ENCODE data around the gene PADI3. TPM values are rescaled to one million over a fixed set of nuclear protein-coding genes. Genes with fewer than 3 reads are reported as not detected.

The PADI3 gene
- total and polyA plus RNA-seq, 2 of the 13 experiments (the other 11 are each of a cell fraction or from before 2014, with no cell fraction given): not detected

DNA sequence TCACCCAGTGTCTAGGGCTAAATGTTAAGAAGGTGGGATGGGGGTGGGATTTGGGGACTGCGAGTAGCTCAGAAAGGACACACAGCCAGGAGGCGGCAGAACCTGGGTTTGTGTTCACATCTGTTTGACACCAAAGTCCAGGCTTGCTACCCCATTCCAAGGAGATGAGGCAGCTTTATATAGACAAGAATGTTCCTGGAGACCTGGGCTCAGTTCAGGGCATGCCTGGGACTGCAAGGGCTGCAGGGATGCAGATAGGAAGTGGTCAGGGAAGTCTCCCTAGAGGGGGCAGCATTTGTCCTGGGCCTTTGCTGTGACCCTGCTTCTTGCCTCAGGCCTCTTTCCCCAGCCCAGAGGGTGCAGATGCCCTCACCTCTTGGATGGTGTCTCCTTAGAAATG lies 16.3 kb downstream of the PADI3 start (continued):
- TF ChIP-seq, protein P1, sequence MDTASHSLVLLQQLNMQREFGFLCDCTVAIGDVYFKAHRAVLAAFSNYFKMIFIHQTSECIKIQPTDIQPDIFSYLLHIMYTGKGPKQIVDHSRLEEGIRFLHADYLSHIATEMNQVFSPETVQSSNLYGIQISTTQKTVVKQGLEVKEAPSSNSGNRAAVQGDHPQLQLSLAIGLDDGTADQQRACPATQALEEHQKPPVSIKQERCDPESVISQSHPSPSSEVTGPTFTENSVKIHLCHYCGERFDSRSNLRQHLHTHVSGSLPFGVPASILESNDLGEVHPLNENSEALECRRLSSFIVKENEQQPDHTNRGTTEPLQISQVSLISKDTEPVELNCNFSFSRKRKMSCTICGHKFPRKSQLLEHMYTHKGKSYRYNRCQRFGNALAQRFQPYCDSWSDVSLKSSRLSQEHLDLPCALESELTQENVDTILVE (CRISPR knock-in tag; IDR thresholded peaks at IDR 0.05): no peak

DNA sequence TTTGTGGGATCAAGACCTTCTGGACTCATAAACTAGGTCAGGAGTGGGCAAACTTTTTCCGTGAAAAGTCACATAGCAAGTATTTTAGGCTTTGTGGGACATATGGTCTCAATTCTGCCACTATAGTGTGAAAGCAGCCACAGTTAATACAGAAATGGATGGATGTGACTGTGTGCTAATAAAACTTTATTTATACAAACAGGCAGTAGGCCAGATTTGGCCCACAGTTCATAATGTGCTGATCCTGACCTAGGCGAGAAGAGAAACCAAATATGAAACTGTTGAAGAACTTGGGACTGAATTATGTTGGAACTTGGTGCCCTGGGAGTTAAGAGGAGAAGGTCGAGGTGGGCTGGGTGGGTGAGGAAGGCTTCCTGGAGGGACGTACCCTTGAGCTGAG lies 17.1 kb downstream of the PADI3 start:
- DNase-seq (ENCODE audit: low spot score): no peak
- CTCF ChIA-PET (ENCODE audit: low intra/inter-chr PET ratio, low total read pairs): no interaction called here
- Histone ChIP-seq H4K20me1 (ENCODE audit: insufficient read depth, low read length) (no peaks in the 10 kb centered on the region), H3K79me2 (ENCODE audit: insufficient read depth, low read length) (no peaks in the 10 kb centered on the region), H3K27me3 (ENCODE audit: control insufficient read depth in 1 of 2, insufficient read depth in 2 of 2, low read length in 2 of 2) (no peaks in the 10 kb centered on the region; a peak in 2 of 5 replicates), H2AFZ (ENCODE audit: low read length) (no peak overlapping the region), H3K9me3 (ENCODE audit: low read length) (no peaks in the 10 kb centered on the region), H3K4me2 (ENCODE audit: low read depth, low read length) (no peak overlapping the region), H3K4me3 (replicated peaks in 1 of 3; ENCODE audit: insufficient read depth in 1 of 3, low read depth in 2 of 3, low read length in 3 of 3) (no peak overlapping the region), H3K4me1 (ENCODE audit: insufficient read depth, low read length) (no peaks in the 10 kb centered on the region), H3K27ac (ENCODE audit: extremely low read length, insufficient read depth, low read length) (no peak overlapping the region), H3K36me3 (replicated peaks in 1 of 2; ENCODE audit: control insufficient read depth in 1 of 2, insufficient read depth in 2 of 2, low read length in 2 of 2) (no peaks in the 10 kb centered on the region), H3K9ac (ENCODE audit: insufficient read depth, low read depth, low read length) (no peak overlapping the region)
- 4% methylated on average over 4 of the region's 4 CpGs for WGBS (ENCODE audit: low lambda C conversion rate)
- no peak for FAIRE-seq
- intact Hi-C loops (cut with micrococcal nuclease; ENCODE audit: unreplicated experiment) (no loop called here), in situ Hi-C loops (cut with HindIII; ENCODE audit: extremely low pct_ligation_motif_present, low pct_unique_long_range_greater_than_20kb) (no loop called here)
- POLR2A ChIA-PET: no interaction called here
- no TSS peak for BruUV-seq (replicated peaks)
- TF ChIP-seq, protein P2, sequence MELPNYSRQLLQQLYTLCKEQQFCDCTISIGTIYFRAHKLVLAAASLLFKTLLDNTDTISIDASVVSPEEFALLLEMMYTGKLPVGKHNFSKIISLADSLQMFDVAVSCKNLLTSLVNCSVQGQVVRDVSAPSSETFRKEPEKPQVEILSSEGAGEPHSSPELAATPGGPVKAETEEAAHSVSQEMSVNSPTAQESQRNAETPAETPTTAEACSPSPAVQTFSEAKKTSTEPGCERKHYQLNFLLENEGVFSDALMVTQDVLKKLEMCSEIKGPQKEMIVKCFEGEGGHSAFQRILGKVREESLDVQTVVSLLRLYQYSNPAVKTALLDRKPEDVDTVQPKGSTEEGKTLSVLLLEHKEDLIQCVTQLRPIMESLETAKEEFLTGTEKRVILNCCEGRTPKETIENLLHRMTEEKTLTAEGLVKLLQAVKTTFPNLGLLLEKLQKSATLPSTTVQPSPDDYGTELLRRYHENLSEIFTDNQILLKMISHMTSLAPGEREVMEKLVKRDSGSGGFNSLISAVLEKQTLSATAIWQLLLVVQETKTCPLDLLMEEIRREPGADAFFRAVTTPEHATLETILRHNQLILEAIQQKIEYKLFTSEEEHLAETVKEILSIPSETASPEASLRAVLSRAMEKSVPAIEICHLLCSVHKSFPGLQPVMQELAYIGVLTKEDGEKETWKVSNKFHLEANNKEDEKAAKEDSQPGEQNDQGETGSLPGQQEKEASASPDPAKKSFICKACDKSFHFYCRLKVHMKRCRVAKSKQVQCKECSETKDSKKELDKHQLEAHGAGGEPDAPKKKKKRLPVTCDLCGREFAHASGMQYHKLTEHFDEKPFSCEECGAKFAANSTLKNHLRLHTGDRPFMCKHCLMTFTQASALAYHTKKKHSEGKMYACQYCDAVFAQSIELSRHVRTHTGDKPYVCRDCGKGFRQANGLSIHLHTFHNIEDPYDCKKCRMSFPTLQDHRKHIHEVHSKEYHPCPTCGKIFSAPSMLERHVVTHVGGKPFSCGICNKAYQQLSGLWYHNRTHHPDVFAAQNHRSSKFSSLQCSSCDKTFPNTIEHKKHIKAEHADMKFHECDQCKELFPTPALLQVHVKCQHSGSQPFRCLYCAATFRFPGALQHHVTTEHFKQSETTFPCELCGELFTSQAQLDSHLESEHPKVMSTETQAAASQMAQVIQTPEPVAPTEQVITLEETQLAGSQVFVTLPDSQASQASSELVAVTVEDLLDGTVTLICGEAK (IDR thresholded peaks at IDR 0.05): no peak; the same call in 1 of the 2 replicates
- TF ChIP-seq, protein P2 (CRISPR knock-in tag; IDR thresholded peaks at IDR 0.05): peak; percentile 91
- TF ChIP-seq TSC22D2 (CRISPR knock-in tag; IDR thresholded peaks at IDR 0.05; ENCODE audit: borderline replicate concordance) (no peak), ZNF75D (CRISPR knock-in tag; IDR thresholded peaks at IDR 0.05; ENCODE audit: borderline replicate concordance) (no peak)
- no peak for ATAC-seq

Measured in HepG2 (cell line).